ENCODE measurements around the gene NEK1. TPM values are rescaled to one million over a fixed set of nuclear protein-coding genes. Genes with fewer than 3 reads are reported as not detected.
A peak's percentile ranks its signal among the peaks of the same experiment; 100 is the strongest.

The NEK1 gene
- total RNA-seq, 2 donors from 2014 or later: 7.2 to 9.3 TPM

DNA sequence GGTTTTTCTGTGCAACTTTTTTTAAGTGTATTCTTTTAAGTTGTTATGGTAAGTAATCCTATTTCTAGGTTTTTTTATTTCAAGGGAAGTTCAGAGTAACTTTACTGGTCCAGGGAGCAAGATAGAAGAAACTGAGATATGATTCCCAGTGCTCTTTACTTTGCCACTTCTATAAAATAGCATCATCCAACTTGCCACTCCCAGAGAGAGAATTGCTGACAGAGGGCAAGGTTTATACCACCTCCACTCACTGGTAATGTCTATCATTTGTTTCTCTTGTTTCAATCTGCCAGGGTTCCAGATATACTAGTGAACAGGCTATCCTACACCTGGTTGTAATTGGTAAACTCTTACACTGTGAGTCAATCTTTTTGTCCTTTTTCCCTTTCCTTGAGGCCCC, 4.5 kb upstream of the NEK1 start:
- no peak for DNase-seq (ENCODE audit: low spot score)
- Histone ChIP-seq H3K27ac (no peak overlapping the region), H3K36me3 (no peaks in the 10 kb centered on the region), H3K4me3 (no peak overlapping the region), H3K27me3 (no peaks in the 10 kb centered on the region), H3K4me1 (peaks cover 0 to 12% of the 10 kb centered on the region in 2 donors), H3K9me3 (no peaks in the 10 kb centered on the region)
- TF ChIP-seq, protein P1, sequence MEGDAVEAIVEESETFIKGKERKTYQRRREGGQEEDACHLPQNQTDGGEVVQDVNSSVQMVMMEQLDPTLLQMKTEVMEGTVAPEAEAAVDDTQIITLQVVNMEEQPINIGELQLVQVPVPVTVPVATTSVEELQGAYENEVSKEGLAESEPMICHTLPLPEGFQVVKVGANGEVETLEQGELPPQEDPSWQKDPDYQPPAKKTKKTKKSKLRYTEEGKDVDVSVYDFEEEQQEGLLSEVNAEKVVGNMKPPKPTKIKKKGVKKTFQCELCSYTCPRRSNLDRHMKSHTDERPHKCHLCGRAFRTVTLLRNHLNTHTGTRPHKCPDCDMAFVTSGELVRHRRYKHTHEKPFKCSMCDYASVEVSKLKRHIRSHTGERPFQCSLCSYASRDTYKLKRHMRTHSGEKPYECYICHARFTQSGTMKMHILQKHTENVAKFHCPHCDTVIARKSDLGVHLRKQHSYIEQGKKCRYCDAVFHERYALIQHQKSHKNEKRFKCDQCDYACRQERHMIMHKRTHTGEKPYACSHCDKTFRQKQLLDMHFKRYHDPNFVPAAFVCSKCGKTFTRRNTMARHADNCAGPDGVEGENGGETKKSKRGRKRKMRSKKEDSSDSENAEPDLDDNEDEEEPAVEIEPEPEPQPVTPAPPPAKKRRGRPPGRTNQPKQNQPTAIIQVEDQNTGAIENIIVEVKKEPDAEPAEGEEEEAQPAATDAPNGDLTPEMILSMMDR (IDR thresholded peaks at IDR 0.05): no peak

DNA sequence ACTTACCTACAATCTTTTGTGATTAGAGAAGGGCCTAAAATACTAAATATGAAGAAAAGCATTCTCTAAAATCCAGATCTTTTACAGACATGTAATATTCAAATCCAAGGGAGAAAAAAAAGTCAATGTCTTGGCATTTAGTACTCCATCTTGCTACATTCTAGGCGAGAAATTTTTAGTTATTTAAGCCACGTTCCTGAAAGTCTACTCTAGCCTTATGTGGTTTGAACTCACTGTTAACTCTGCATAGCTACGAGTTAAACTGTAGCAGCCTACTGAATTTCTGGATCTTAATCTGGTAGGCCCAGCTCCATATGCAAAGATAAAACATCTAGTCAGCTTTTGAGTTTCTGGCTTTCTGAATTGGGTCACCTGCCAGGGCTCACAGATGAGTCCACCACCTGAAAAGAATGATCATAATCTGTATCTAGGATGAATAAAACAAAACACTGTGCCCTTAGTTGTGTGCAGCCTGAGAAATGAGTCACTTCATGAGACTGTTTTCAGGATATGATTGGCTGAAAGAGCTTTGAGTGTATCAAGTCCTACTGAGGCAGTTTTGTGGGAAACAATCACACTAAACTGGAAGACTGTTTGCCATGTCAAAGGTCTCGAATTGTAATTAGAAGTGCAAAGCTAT, 3.2 kb upstream of the NEK1 start:
- Histone ChIP-seq H3K9me3 (no peaks in the 10 kb centered on the region), H3K4me3 (no peak overlapping the region), H3K36me3 (no peaks in the 10 kb centered on the region), H3K27me3 (no peaks in the 10 kb centered on the region), H3K27ac (no peak overlapping the region), H3K4me1 (peaks cover 0 to 17% of the 10 kb centered on the region in 2 donors)
- TF ChIP-seq, protein P1 (IDR thresholded peaks at IDR 0.05): no peak
- no peak for DNase-seq (ENCODE audit: low spot score)

DNA sequence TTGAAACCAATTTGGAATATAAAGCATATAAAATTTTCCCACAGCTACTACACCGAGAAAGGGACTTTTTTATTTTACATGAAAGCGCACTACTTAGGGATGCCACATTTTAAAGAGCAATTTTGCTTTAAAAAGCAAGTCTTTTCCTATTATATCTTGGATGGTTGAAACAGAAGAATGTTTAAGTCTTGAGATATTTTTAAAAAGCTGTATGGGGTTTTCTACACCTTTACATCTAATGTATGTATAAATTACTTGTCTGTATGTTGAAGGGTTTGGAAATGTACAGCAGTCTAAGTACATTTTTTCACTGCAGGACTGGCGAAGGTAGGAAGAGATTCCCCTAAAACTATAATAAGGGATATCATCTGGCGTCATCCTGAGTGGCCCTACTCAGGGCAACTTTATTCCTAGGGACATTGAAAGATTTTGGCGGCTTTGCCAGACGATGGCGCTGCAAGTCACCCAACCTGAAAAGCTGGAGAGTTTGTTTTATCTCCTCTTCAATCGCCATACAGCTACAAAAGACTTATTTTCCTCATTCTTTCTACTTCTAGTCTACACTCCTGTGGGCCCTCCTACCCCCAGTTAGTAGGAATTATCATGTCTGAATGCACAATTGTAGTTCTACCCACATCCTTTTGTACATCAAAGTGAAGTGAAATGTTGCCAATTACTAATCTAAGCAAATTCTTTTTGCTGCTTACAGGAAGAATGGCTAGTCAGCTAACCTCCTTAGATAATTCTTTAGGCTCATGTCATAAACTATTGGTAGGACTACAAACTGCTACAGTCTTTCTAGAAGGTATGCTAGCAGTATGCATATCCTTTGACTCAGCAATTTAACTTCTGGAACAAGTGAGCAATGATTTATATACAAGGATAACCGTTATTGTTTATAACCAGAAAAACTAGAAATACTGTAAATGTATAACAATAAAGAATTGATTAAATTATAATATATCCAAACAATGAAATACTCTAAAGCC, 782 bp upstream of the NEK1 start:
- TF ChIP-seq, protein P1 (IDR thresholded peaks at IDR 0.05): peak; percentile 50 to 81
- Histone ChIP-seq H3K27ac (peak overlapping the region; percentile 96 to 99), H3K27me3 (no peaks in the 10 kb centered on the region), H3K36me3 (no peaks in the 10 kb centered on the region), H3K4me1 (peaks cover 0 to 24% of the 10 kb centered on the region in 2 donors), H3K4me3 (peak overlapping the region; percentile 82 to 83), H3K9me3 (no peaks in the 10 kb centered on the region)
- DNase-seq (ENCODE audit: low spot score): peak; percentile 83

DNA sequence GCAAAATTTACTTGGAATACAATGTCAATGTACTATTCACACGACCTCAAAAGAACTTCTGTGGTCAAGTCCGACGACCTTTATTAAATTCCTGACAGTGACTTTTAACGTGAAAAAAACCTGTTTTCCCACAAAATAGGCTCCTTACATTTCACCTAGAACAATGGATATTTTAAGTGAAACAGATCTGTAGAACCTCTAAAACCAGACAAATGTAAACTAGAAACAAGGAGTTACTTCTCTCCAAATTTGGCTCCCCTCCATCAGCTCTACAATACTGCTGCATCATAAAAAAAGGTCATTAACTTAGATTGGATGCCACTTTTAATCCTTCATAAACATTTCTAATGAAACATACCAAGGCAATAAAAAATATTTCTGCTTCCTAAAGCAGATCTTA, 1.2 kb downstream of the NEK1 start:
- Histone ChIP-seq H3K27me3 (no peaks in the 10 kb centered on the region), H3K4me1 (peaks cover 0 to 24% of the 10 kb centered on the region in 2 donors), H3K9me3 (no peaks in the 10 kb centered on the region), H3K36me3 (no peaks in the 10 kb centered on the region), H3K4me3 (peak overlapping the region; percentile 82 to 83), H3K27ac (no peak overlapping the region)
- no peak for DNase-seq (ENCODE audit: low spot score)
- TF ChIP-seq, protein P1 (IDR thresholded peaks at IDR 0.05): no peak

DNA sequence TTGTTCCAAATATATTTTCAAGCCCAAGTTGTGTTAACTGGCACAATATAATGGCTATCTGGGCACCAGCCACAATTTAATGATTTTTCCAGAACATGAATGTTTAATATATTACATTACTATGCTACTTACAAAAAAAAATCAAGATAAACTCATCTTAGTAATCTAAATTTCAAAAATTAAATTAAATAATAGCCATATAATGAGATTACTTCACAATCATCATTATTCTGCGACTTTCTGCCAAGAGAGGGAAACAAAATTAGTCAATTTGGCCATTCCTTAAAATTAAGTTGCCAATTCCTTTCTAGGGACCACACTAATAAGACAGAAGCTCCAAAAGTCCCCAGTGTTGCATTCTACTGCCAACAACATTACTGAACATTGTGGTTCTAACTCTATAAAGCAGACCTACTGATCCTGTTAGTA, 7.5 kb downstream of the NEK1 start:
- H3K36me3 ChIP-seq: peaks cover 13% of the 10 kb centered on the region
- no peak overlapping the region for H3K4me3 ChIP-seq
- H3K27ac ChIP-seq: peak overlapping the region; percentile 2 to 22
- H3K27me3 ChIP-seq: no peaks in the 10 kb centered on the region
- peaks cover 0 to 7% of the 10 kb centered on the region in 2 donors for H3K4me1 ChIP-seq
- TF ChIP-seq, protein P1 (IDR thresholded peaks at IDR 0.05): no peak
- no peak for DNase-seq (ENCODE audit: low spot score)
- H3K9me3 ChIP-seq: no peaks in the 10 kb centered on the region
